HG02571 (cell line): ENCODE data around the gene ATAT1.

Source experiments
- ATAC-seq: cut with Tn5 transposase; IDR thresholded peaks from one replicate; pipeline ENCODE4 v1.9.1; 2021; ENCODE audit warnings: mild to moderate bottlenecking, moderate library complexity; ENCODE audit not compliant: unreplicated experiment

Gene ATAT1

GRCh38 chr6:30613251-30614043, 13.2 kb upstream of the ATAT1 start:
- no peak for ATAC-seq

- no peak for ATAC-seq
Measured at GRCh38 chr6:30614044-30614842, 12.4 kb upstream of the ATAT1 start.

- ATAC-seq: peak; percentile 29
Measured at GRCh38 chr6:30614843-30615218, 11.8 kb upstream of the ATAT1 start.

GRCh38 chr6:30615219-30615957, 11.3 kb upstream of the ATAT1 start:
- ATAC-seq: no peak

GRCh38 chr6:30615958-30616810, 10.5 kb upstream of the ATAT1 start:
- ATAC-seq: no peak

GRCh38 chr6:30616811-30617564, 9.7 kb upstream of the ATAT1 start, which contains the start of gene PPP1R10:
Gene PPP1R10 (minus strand): TSS chr6:30617243. CDS start chr6:30609944, 7,299 bp downstream.
- peak; percentile 77 for ATAC-seq

GRCh38 chr6:30617565-30618269, 9.0 kb upstream of the ATAT1 start, which contains the start of gene MRPS18B:
Gene MRPS18B (plus strand): TSS chr6:30617840. CDS start chr6:30617866, 26 bp downstream.
- peak; percentile 69 for ATAC-seq

GRCh38 chr6:30618270-30618797, 8.3 kb upstream of the ATAT1 start:
- no peak for ATAC-seq

- ATAC-seq: no peak
Measured at GRCh38 chr6:30619561-30619960, 7.1 kb upstream of the ATAT1 start.

GRCh38 chr6:30625511-30625910, 1.2 kb upstream of the ATAT1 start:
- ATAC-seq: no peak

- no peak for ATAC-seq
Measured at GRCh38 chr6:30635834-30636233, 9.2 kb downstream of the ATAT1 start.

- ATAC-seq: no peak
Measured at GRCh38 chr6:30640481-30640880, 13.8 kb downstream of the ATAT1 start.

- ATAC-seq: no peak
Measured at GRCh38 chr6:30641048-30641447, 14.4 kb downstream of the ATAT1 start.

GRCh38 chr6:30643656-30644055, 17.0 kb downstream of the ATAT1 start:
- ATAC-seq: no peak

- ATAC-seq: no peak
Measured at GRCh38 chr6:30644769-30645168, 18.1 kb downstream of the ATAT1 start.

- no peak for ATAC-seq
Measured at GRCh38 chr6:30645989-30646388, 19.3 kb downstream of the ATAT1 start.

- ATAC-seq: peak; percentile 43
Measured at GRCh38 chr6:30646450-30647241, 20.0 kb downstream of the ATAT1 start, which contains the start of gene C6orf136. Gene C6orf136 (plus strand): TSS chr6:30647133. CDS start chr6:30647232, 99 bp downstream.
